G401.6 (cell line): Measurements from ENCODE around the gene SPCS3.

Experiments used
- FAIRE-seq: peaks from 2 replicates; lab custom pipeline; 2012; peaks lifted over from hg19 to GRCh38; lab: Jason Lieb, UNC

Gene SPCS3

DNA sequence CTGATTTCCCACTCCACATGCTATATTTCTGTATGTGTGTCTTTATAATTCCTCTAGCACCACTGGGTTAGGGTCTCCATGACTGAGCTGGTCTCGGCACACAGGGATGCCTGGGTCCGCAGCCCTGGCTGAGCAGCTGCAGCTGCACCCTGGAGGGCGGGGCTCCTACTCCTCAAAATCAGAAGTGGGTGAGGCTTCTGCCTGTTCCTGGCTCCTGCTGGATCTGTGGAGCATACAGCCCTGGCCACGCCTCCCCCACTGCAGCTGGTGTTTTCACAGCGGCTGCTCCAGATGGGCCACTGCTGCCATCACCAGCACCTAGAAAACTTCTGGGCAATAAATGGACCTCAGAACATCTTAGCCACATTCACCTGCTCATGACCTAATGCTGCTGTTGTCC, 30.9 kb downstream of the SPCS3 start:
- FAIRE-seq = no peak

DNA sequence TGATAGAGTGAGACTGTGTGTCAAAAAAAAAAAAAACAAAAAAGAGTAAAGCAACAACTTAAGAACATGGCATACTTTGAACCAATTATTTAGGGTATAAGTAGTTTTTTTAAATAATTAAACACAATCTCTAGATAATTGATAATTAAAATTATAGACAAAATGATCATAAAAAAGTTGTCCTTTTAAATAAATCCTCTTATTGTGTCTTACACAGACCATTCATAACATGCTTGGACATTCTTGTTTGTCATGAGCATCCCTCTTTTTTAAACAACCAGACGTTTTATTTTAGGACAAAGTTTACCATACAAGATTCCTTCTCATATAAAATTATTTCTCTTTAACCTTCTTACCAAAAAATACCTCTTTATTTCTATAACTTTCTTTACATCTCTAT, 35.1 kb downstream of the SPCS3 start:
- FAIRE-seq = no peak

DNA sequence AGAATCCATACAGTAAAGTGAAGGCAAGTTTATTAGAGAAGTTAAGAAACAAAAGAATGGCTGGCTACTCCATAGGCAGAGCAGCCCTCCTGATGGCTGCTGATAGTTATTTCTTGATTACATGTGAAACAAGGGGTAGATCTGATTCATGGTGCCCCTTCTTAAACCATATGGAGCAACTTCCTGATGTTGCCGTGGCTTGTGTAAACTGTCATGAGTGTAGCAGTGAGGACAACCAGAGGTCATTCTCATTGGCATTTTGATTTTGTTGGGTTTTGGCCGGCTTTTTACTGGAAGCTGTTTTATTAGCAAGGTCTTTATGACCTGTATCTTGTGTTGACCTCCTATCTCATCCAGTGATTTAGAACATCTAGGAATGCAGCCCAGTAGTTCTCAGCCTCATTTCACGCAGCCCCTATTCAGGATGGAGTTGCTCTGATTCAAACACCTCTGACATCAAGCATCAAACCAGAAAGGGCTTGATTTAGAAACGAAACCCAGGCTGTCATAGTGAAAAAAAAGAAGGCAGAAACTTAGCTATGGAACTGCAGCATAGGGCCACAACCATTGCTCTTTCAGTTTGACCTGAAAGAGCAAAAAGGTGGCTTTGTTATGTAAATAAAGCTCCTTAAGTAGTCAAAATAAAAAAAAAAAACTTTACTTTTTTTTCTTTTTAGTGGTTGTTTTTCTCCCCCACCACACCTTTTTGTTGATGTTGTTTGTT, 37.8 kb downstream of the SPCS3 start:
- no peak for FAIRE-seq

DNA sequence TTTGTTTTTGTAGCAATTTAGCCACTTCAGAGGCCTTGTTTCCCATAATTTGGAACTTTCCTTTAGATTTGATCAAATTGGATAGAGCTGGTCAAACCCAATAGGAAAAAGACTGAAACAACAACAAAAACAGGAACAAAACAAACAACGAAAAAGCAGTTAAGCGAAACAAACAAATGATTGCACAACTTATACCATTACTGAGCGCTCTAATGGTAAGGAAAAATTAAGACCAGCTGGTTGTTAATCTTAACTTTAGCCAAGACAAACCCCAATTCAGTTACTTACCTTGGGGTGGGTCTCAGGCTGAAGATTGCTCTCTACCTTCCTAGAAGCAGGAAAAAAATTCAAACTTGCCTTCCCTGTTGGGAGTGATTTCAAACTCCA, 38.3 kb downstream of the SPCS3 start:
- FAIRE-seq = no peak

DNA sequence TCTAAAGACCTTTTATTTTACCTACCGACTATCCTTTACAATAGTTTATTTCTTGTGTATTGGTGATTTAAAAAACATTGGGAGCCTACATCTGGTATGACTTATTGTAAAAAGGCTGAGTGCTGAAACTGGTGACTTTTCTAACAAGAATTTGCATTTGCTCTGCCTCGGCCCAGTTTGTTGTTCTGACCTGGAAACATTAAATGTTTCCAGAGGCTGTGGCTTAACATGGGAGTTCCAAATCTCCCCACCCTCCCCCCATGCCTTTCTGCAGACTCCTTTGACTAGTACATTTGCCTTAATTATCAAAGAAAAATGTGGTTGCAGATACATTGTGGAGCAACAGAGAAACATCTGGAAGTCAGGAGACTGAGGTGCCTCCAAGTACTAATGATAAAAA, 39.8 kb downstream of the SPCS3 start:
- no peak for FAIRE-seq

DNA sequence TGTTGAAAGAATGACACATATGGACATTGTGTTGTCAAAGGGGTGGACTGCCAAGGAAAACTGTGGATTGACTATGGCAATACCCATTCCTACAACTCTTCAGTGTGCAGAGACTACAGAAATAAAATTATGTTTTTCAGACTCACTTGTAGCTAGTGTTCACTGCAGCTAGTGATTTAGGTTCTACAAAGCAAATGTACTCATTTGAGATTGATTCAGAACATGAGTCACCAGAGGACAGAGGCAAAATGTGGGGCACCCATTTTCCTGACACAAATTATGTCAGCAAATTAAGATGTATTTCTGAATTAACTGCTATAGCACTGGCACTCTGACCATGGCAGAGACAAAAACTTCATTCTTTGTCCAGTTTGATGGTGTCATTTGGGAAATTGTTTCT, 40.7 kb downstream of the SPCS3 start:
- no peak for FAIRE-seq

DNA sequence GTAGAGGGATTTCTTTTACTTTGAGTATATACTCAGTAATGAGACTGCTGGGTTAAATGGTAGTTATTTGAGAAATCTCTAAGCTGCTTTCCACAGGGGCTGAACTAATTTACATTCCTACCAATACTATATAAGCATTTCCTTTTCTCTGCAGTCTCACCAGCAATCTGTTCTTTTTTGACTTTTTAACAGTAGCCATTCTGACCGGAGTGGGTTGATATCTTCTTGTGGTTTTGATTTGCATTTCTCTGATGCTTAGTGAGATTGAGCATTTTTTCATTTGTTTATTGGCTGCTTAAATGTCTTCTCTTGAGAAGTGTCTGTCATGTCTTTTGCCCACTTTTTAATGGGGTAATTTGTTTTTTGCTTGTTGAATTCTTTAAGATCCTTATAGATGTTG, 43.3 kb downstream of the SPCS3 start:
- no peak for FAIRE-seq

DNA sequence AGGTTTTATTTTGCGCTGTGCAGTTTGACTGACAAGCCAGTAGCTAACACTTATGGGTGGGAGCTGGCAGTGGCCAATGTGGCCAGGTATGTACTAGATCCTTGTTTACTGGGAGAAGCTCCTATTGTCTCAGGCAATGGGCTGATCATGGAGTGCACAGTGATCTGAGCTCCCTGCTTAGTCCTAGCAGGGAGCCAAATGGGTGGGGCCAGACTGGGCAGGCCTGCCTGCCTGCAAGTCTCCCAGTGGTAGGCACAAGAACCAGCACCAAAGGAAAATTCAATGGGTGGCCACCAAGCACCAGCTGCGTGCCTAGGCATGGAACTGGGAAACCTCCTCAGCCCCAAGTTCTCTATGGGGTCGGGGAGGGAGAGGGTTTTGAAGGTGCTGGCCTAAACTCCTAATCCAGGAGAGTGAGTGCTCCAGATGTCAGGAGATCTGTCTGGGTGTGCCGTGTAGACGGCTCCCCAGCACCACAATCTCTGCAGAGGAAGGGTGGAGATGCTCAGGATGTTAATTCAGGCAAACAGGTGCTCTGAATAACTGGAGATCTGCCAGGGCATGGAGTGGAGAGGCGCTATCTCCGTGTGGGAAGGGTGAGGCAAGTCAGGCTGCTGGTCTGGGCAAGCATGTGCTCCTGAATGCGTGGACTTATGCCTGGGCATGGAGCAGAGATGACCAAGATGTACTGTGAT, 48.2 kb downstream of the SPCS3 start:
- FAIRE-seq = no peak

DNA sequence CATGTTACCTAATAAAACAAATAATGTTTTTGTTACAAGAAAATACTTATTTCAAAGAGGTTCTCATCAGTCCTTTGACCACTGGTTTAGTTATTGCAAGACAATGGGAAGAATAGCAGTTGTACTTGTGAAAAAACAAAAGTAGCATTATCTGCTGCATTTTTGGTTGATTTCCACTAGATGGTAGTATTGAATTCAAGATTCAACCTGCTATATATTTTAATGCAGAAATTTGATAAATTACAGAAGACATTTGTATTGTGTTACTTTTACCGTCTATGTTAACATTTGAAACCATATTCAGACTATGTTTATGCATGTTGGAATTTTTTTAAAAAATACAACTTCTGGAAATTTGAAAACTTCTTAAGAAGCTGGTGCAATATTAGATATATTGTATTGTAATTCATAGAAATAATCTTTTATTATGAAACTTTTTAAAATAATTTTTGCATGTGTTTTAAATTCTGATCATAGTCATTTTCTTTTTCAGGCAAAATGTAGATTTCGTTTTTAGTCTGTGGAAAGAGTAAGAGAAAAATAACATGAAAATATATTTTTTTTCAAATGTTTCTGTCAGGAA, 56.4 kb downstream of the SPCS3 start:
- FAIRE-seq = peak; percentile 91

DNA sequence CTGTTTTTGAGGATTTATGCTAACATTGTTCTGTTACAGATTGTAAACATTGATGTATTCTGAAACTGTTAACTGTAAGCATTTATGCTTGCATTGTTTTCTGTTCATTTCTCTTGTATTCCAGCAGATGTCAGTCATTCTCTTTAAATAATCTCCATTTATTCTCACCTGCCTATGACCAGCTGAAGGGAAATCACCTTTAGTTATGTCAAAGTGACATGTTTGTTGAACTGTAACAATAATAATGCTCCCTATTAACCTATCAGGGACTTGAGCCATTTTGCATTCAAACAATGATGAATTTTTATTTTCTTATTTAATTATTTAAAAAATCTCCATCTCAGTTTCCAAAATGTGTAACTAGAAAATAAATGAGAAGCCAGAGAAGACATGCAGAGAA, 58.0 kb downstream of the SPCS3 start:
- peak; percentile 56 for FAIRE-seq

DNA sequence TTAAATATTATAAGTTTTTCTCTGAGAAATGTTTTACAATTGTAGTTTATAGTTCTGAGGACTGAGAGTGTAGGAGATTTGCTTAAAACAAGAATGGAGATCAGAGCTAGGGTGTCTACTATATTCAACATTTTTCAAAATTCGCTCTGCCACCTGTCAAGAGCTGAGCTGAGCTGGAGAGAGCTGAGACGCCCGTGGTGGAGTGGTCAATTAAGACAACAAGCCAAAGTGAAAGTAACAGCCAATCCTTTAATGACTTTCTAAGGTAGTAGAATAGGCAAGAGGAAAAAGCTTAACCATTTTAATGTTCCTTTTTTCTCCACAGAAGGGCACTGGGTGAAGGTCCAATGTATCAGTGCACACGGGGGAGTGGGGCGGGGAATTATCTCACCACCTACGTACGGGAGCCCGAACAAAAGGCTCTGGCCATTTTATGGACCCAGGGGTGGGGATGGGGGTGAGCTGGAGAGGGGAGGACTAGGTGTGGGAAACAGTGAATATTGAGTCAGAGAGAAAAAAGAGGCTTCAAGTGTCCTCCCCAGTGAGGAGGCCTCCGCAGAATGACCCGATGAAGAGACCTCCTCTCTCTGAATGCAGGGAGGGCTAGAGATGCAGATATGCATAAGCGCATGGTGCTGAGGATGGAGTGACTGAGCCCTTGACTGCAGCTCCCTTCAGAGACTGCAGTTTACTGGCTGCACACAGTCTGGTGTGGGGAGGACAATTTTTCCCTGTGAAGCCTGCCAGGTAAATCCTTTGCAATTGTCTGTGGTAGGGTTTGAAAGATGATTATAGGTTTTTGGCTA, 60.8 kb downstream of the SPCS3 start:
- no peak for FAIRE-seq
